Measurements from ENCODE around the gene KCNIP3. TPM values are rescaled to one million over a fixed set of nuclear protein-coding genes. Genes with fewer than 3 reads are reported as not detected.

The KCNIP3 gene
- total RNA-seq, 4 donors from 2014 or later = 0.15 to 7.4 (median 2.3) TPM

DNA sequence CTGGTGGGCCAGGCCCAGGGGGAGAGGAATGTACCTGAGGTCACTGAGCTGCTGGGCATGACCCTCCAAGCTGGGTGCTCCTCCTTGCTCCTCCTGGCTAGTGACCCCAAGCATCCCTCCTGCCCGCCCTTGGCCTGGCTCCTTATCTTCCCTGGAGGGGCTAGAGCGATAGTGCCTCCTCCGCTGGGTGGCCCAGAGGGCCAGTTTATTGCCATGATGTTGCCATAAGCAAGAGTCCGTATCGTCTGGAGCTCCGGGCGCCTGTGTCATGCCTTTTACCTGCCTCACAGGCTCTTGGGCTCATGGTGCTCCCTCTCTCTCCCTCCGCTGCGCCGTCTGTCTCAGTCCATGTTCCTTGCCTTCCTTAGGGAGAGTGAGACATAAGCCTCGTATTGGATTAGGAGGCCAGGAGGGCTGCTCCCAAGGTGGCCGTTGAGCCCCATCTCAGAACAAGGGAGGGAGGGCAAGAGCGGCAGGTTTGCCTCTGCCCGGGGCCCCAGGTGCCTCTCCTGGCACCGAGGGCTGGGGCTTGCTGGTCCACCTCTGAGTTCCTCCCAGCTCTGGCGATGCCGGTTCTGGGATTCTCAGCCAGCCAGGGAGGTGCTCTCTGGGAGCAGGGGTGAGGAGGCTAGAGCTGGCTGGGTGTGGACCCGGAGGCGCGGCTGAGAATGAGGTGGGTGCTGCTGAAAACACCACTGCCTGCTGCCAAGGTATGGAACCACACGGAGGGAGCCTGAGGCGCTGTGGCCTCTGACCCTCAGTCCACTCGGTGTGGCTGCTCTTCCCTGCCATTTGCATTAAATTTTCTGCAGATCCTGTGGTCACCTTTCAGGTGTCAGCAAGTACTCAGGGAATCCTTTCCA, 22.6 kb downstream of the KCNIP3 start:
- Histone ChIP-seq H3K36me3 (no peaks in the 10 kb centered on the region), H3K4me3 (no peak overlapping the region), H3K27me3 (peaks cover 0 to 38% (median 0%) of the 10 kb centered on the region in 4 donors), H3K4me1 (peaks cover 11 to 50% (median 17%) of the 10 kb centered on the region in 3 donors), H3K27ac (no peak overlapping the region), H3K9me3 (no peaks in the 10 kb centered on the region)
- 53 to 100% methylated on average over 1 to 3 of the region's 23 CpGs for WGBS, 2 donors
- TF ChIP-seq, protein P1, sequence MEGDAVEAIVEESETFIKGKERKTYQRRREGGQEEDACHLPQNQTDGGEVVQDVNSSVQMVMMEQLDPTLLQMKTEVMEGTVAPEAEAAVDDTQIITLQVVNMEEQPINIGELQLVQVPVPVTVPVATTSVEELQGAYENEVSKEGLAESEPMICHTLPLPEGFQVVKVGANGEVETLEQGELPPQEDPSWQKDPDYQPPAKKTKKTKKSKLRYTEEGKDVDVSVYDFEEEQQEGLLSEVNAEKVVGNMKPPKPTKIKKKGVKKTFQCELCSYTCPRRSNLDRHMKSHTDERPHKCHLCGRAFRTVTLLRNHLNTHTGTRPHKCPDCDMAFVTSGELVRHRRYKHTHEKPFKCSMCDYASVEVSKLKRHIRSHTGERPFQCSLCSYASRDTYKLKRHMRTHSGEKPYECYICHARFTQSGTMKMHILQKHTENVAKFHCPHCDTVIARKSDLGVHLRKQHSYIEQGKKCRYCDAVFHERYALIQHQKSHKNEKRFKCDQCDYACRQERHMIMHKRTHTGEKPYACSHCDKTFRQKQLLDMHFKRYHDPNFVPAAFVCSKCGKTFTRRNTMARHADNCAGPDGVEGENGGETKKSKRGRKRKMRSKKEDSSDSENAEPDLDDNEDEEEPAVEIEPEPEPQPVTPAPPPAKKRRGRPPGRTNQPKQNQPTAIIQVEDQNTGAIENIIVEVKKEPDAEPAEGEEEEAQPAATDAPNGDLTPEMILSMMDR (IDR thresholded peaks at IDR 0.05) = no peak
- TF ChIP-seq POLR2A (IDR thresholded peaks at IDR 0.05) = no peak
- no peak for DNase-seq
- intact Hi-C loops (cut with DNase I) = loop anchor here (10.0 kb wide), 1 partner anchor 85 kb away; no protein-coding TSS in a partner anchor

DNA sequence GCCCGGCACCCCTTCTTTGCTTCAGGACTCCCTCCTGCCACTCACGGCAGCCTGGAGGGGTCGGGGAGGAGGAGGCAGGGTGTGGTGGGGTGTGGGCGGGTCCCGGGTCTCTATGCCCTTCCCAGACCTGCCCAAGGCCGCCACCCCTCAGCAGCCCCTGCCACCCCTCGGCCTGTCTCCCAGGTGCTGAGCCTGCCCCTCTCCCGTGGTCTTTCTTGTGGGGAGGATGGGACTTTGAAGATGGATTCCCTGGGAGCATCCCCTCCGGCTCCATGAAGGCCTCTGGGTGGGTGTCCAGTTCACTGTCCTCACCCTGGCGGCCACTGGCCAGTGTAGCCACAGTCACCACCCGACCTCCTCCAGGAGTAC, 23.2 kb downstream of the KCNIP3 start:
- no peak for DNase-seq
- intact Hi-C loops (cut with DNase I) = no loop called here
- no peak overlapping the region for H3K27ac ChIP-seq
- peaks cover 0 to 32% (median 0%) of the 10 kb centered on the region in 4 donors for H3K27me3 ChIP-seq
- H3K4me3 ChIP-seq = no peak overlapping the region
- H3K9me3 ChIP-seq = no peaks in the 10 kb centered on the region
- no peak for TF ChIP-seq POLR2A (IDR thresholded peaks at IDR 0.05)
- TF ChIP-seq, protein P1 (IDR thresholded peaks at IDR 0.05) = no peak
- H3K4me1 ChIP-seq = peaks cover 11 to 44% (median 17%) of the 10 kb centered on the region in 3 donors
- H3K36me3 ChIP-seq = no peaks in the 10 kb centered on the region
- 60% methylated on average over 8 of the region's 11 CpGs; no CpG with 5 or more reads in 1 of the 2 donors for WGBS, 2 donors

DNA sequence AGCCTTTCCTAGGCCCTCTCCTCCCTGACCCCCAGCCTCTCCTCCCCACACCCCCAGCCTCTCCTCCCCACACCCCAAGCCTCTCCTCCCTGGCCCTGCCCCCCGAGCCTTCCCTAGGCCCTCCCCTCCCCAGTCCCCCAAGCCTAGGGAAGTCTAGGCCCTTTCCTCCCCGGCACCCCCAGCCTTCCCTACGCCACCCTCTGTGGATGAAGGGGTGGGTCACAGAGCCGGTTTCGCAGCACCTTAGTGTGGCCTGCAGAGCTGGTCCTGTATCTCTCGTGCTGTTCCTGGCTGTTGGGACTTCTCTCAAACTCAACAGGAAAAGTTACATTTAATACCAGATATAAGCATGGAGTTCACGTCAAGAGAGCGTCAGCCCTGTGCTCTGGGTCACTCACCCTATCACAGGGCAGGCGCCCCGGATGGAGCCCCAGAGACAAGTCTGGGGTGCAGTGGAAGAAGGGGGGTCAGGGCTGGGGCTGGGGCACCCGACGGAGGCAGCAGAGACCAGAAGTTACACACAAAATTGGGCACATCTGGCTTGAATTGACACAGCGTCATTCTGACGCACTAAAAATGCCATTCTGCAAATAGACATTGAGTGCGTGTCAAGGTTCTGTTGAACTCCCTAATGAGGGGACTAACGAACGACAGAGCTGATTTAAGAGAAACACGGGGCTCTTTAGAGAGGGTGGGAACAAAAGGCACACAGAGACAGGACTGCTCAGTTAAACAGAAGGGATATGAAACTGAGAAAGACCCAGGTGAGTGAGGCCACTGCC, 24.0 kb downstream of the KCNIP3 start:
- no peaks in the 10 kb centered on the region for H3K36me3 ChIP-seq
- TF ChIP-seq, protein P1 (IDR thresholded peaks at IDR 0.05) = no peak
- no peak for TF ChIP-seq POLR2A (IDR thresholded peaks at IDR 0.05)
- H3K4me3 ChIP-seq = no peak overlapping the region
- no peaks in the 10 kb centered on the region for H3K9me3 ChIP-seq
- peaks cover 8 to 35% (median 11%) of the 10 kb centered on the region in 3 donors for H3K4me1 ChIP-seq
- peaks cover 0 to 31% (median 0%) of the 10 kb centered on the region in 4 donors for H3K27me3 ChIP-seq
- no peak overlapping the region for H3K27ac ChIP-seq
- intact Hi-C loops (cut with DNase I) = no loop called here
- no peak for DNase-seq
- WGBS, 2 donors = 78 to 80% methylated on average over 7 to 11 of the region's 18 CpGs

DNA sequence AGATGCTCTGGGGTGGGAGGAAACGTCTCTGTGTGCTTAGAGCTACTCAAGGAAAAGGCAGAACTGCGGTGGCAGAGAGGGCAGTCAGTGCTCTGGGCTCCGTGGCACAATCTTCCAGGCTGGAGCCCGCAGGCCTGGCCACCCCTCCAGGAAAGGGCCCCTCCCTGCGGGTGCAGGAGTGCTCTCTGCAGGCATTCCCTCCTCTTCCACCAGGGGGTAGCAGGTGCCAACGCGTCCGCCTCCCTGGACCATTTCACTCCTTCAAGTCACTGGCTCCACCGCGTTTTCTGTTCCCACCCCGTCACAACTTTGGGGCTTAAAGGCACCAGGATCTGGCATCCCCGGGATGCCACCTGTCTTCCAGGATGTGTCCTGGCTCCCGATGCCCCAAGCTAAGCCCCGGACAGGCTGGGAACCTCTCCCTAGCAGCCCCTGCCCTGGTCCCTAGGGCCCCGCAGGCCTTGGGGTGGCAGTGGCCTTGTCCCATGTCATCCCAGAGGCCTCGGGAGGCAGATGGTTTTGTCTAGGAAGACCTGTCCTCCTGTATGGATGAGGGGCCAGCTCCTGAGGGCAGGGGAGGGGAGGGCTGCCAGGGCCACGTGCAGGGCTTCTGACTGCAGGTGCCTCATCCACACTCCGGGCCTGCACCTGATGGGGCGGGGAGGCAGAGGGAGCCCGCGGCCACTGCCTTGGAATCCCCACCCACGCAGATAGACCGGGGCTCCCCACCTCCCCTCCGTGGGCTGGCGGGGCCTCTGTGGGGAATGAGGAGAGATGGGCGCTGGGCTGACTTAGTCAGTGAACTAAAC, 26.4 kb downstream of the KCNIP3 start:
- Histone ChIP-seq H3K27me3 (peaks cover 0 to 22% (median 0%) of the 10 kb centered on the region in 4 donors), H3K4me3 (no peak overlapping the region), H3K36me3 (no peaks in the 10 kb centered on the region), H3K9me3 (no peaks in the 10 kb centered on the region), H3K27ac (no peak overlapping the region), H3K4me1 (peaks cover 0 to 14% (median 4%) of the 10 kb centered on the region in 3 donors)
- TF ChIP-seq, protein P1 (IDR thresholded peaks at IDR 0.05) = peak in 5 of 6 experiments; percentile 31 to 82 (median 58)
- no peak for TF ChIP-seq POLR2A (IDR thresholded peaks at IDR 0.05)
- WGBS, 2 donors = 60 to 66% methylated on average over 6 to 8 of the region's 26 CpGs
- intact Hi-C loops (cut with DNase I) = no loop called here
- no peak for DNase-seq

All from esophagus squamous epithelium (tissue), 5 donors.